WI38 (cell line): ENCODE measurements around the gene FAAP100.

Source experiments
- H3K4me3 ChIP-seq: 2 replicates; pipeline ENCODE4 v1.5.1; 2011; ENCODE audit warnings: low read depth, mild to moderate bottlenecking, control low read depth, low read length
- TF ChIP-seq, protein P1 (sequence below): IDR thresholded peaks from 2 replicates; pipeline ENCODE4 v1.5.1; 2012; ENCODE audit warnings: low read depth, mild to moderate bottlenecking, control low read depth, low read length

Gene FAAP100

DNA sequence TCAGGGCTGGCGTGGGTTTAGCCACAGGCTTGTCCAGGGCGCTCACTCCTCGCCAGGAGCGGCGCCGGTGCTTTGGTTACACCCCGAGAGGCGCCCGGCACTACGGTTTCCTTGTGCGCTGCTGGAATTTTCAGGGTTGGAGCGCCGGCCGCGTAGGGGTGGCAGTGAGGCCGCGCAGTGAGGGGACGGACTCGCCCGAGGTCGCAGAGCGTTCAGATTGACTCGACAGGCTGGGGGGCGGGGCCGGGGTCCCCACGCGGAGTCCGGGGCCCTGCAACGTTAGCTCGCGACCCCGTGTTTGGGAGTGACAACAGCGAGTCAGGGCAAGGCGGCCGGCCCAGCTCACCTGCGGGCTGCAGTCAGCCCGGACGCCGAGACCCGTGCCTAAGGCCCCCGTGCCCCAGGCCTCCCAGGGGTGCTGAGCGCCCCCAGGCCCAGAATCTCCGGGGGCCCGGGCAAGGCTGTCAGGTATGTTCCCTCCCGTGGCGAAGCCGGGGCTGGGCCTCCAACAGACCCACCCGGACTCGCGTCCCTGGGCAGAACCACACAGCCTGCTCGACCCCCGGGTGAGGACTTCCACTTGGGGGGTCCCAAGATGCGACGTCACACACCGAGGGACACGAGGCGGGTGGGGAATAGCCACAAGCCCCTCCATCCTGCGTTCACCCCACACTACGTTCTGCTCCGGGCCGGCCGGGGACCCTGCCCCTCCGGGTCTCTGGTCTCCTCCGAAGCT lies 38.2 kb downstream of the FAAP100 start:
- peak overlapping the region; percentile 59 for H3K4me3 ChIP-seq
- TF ChIP-seq, protein P1, sequence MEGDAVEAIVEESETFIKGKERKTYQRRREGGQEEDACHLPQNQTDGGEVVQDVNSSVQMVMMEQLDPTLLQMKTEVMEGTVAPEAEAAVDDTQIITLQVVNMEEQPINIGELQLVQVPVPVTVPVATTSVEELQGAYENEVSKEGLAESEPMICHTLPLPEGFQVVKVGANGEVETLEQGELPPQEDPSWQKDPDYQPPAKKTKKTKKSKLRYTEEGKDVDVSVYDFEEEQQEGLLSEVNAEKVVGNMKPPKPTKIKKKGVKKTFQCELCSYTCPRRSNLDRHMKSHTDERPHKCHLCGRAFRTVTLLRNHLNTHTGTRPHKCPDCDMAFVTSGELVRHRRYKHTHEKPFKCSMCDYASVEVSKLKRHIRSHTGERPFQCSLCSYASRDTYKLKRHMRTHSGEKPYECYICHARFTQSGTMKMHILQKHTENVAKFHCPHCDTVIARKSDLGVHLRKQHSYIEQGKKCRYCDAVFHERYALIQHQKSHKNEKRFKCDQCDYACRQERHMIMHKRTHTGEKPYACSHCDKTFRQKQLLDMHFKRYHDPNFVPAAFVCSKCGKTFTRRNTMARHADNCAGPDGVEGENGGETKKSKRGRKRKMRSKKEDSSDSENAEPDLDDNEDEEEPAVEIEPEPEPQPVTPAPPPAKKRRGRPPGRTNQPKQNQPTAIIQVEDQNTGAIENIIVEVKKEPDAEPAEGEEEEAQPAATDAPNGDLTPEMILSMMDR: no peak

DNA sequence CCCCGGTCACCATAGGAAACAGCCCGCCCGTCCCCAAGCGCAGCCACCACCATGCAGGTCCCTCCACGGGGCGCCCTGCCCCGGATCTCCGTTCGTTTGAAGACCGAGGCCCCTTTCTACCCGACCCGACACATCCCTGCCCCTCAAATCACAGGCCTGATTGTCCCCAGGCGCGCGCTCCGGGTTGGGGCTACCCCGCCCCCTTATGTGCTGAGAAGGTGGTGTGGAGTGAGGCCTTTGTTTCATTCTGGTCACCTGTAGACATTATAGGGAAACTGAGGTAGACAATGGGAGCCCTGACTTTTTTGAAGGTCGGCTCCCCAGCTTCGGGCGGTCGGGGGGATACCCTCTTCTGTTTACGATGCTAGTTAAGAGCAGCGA lies 38.8 kb downstream of the FAAP100 start:
- TF ChIP-seq, protein P1: no peak
- H3K4me3 ChIP-seq: peak overlapping the region; percentile 59

DNA sequence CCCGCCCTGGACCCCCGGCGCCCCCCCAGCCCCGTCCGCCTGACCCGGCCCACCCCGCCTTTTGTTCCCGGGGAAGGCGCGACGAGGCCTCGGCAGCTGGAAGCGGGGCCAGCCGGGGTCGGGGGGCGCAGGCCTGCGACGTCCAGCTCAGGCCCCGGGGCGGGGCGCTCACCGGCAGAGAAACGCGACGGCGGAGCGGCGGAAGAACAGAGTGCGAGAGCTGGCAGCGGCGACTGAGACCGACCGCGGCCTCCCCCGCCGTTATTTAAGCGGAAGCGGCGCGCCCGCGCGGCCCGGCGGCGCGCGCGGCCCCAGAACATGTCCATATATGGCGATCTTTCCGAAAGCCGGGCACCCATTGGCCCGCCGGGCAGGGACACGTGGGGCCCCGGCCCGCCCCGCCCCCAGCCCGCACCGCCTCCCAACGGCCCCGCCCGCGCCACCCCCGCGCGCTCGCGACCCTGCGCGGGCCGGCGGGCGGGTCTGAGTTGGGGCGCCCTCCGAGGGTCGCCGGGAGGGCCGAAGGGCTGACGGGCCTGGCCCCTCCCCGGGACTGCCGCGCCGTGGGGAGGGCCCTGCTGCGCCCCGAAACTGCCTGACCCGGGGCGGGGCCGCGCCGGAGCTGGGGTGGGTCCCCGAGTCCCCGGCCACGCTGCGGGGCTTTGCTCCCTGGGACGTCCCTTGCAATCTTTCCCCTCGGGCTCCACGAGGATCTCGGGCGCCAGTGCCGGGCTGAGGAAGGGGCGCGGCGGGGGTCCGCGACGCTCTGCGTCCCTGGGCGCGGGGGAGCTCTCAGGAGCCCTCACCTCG lies 39.4 kb downstream of the FAAP100 start, which contains the start of gene ACTG1:
Gene ACTG1 (minus strand): TSS at position 238 of the 810 bp plus-strand sequence. CDS start 445 bp downstream, outside the sequence.
- TF ChIP-seq, protein P1: no peak
- H3K4me3 ChIP-seq: peak within 1 kb of the TSS; percentile 95

DNA sequence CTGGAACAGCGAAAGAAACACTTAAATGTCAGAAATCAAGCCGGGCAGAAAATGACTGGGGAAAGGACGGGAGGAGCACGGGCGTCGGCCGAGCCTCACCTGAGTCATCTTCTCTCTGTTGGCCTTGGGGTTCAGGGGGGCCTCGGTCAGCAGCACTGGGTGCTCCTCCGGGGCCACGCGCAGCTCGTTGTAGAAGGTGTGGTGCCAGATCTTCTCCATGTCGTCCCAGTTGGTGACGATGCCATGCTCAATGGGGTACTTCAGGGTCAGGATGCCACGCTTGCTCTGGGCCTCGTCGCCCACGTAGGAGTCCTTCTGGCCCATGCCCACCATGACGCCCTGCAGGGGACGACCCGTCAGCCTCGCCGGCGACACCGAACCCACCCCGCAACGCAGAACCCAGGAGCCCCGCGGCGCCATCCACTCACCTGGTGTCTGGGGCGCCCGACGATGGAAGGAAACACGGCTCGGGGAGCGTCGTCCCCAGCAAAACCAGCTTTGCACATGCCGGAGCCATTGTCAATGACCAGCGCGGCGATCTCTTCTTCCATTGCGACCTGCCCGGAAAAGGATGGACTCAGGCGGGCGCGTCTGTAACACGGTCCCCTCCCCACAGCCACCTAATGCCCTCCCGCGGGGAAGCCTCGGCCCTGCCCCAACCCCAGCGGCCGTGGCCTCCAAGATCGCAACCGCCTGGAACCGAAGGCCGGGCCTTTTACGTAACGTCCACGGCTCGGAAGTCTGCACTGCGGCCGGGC lies 40.2 kb downstream of the FAAP100 start:
- TF ChIP-seq, protein P1: no peak
- H3K4me3 ChIP-seq: peak overlapping the region; percentile 95

DNA sequence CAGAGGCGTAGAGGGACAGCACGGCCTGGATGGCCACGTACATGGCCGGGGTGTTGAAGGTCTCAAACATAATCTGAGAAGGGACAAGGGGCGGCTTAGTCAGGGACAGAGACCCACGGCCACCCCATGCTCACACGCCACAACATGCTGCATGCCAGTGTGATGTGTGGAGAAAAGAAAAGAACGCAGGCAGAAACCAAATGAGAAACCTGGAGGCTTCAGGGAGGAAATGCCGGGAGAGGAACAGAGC lies 40.7 kb downstream of the FAAP100 start:
- peak overlapping the region; percentile 95 for H3K4me3 ChIP-seq
- TF ChIP-seq, protein P1: no peak

DNA sequence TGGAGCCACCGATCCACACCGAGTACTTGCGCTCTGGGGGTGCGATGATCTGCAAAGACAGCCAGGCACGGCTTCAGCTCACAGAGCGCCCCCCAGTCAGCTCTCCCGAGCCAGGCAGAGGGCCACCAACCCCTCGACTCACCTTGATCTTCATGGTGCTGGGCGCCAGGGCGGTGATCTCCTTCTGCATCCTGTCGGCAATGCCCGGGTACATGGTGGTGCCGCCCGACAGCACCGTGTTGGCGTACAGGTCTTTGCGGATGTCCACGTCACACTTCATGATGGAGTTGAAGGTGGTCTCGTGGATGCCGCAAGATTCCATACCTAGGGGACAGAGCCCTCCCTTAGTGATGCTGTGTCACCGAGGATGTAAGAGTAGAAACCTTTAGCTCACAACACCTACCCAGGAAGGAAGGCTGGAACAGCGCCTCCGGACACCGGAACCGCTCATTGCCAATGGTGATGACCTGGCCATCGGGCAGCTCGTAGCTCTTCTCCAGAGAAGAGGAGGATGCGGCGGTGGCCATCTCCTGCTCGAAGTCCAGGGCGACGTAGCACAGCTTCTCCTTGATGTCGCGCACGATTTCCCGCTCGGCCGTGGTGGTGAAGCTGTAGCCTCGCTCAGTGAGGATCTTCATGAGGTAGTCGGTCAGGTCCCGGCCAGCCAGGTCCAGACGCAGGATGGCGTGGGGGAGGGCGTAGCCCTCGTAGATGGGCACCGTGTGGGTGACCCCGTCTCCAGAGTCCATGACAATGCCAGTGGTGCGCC lies 41.2 kb downstream of the FAAP100 start:
- H3K4me3 ChIP-seq: peak overlapping the region; percentile 95
- TF ChIP-seq, protein P1: no peak
